HCT116 (cell line): Measurements from ENCODE around the gene CALN1. TPM values are rescaled to one million over a fixed set of nuclear protein-coding genes. Genes with fewer than 3 reads are reported as not detected.

Source experiments
- ATAC-seq: fragments of 200-7000 bp; cut with Tn5 transposase; 2 replicates; pipeline ENCODE4 v1.9.1; 2020; ENCODE audit warnings: mild to moderate bottlenecking, moderate library complexity
- BruUV-seq: library from RNA; stranded (reverse); fragments of 400-500 nt; replicated peaks from 2 replicates; lab custom pipeline; 2021; lab: Mats Ljungman, UMichigan
- CTCF ChIA-PET: fragments of 300-600 bp; sonication (Branson Sonifier 250); formaldehyde crosslinking; loops from one replicate; lab custom pipeline; 2021; ENCODE audit warnings: antibody characterized with exemption; lab: Charles Lee
- POLR2A ChIA-PET: fragments of 300-600, 350-600 bp; sonication (Branson Sonifier 250); formaldehyde crosslinking; loops from one replicate; lab custom pipeline; 2021; ENCODE audit warnings: antibody characterized with exemption; lab: Charles Lee
- RAD21 ChIA-PET, 2 experiments: fragments of 300-600 bp; sonication (Branson Sonifier 250); formaldehyde crosslinking; loops; one replicate each; lab custom pipeline; 2023; ENCODE audit warnings: low total read pairs in 2 of 2; ENCODE audit not compliant: uncharacterized antibody in 2 of 2, unreplicated experiment in 2 of 2, low non-redundant PET in 1 of 2; lab: Charles Lee
- DNase-seq: peaks from one replicate; pipeline ENCODE4 v3.0.0-alpha.2; 2010; ENCODE audit warnings: low read depth, low spot score
- H2AFZ ChIP-seq: fragments of 200-600 bp; shearing (Covaris generic), sonication (generic); 2 replicates; pipeline ENCODE4 v1.6.1; 2017; ENCODE audit warnings: low read depth, mixed run types, mixed read lengths, antibody characterized with exemption, low read length; ENCODE audit not compliant: poor library complexity, severe bottlenecking
- H3K27ac ChIP-seq: 2 replicates; pipeline ENCODE4 v1.5.1; 2012; ENCODE audit warnings: low read depth, low read length
- H3K27me3 ChIP-seq: fragments of 200-600 bp; sonication (generic); 2 replicates; pipeline ENCODE4 v1.6.1; 2016; ENCODE audit warnings: mixed run types, low read length, mixed read lengths; ENCODE audit not compliant: insufficient read depth
- H3K36me3 ChIP-seq, 2 experiments: fragments of 200-500 bp in 1 of 2; fragments of 200-600 bp in 1 of 2; sonication (Bioruptor generic) in 1 of 2; sonication (generic) in 1 of 2; 2 replicates each; pipeline versions ENCODE4 v1.5.1 to v1.6.1; 2014 to 2016; ENCODE audit warnings: low read length in 2 of 2, inconsistent platforms in 1 of 2, mixed read lengths in 1 of 2, mixed run types in 1 of 2; ENCODE audit not compliant: insufficient read depth in 2 of 2, control insufficient read depth in 1 of 2
- H3K4me1 ChIP-seq, 2 experiments: fragments of 200-600 bp in 1 of 2; sonication (generic) in 1 of 2; 2 replicates each; pipeline versions ENCODE4 v1.5.1 to v1.6.1; 2012 to 2017; ENCODE audit warnings: low read length in 2 of 2, inconsistent platforms in 1 of 2, mild to moderate bottlenecking in 1 of 2, mixed read lengths in 1 of 2, mixed run types in 1 of 2, moderate library complexity in 1 of 2; ENCODE audit not compliant: insufficient read depth in 2 of 2, control insufficient read depth in 1 of 2
- H3K4me2 ChIP-seq: fragments of 200-600 bp; sonication (generic); 2 replicates; pipeline ENCODE4 v1.6.1; 2017; ENCODE audit warnings: mixed run types, low read length, mixed read lengths
- H3K4me3 ChIP-seq, 2 experiments: fragments of 200-600 bp in 1 of 2; sonication (generic) in 1 of 2; replicated peaks in 1 of 2; 2 replicates each; pipeline ENCODE4 v1.5.1; 2011 to 2016; ENCODE audit warnings: low read length in 2 of 2, control low read depth in 1 of 2, low read depth in 1 of 2, mild to moderate bottlenecking in 1 of 2, mixed read lengths in 1 of 2, mixed run types in 1 of 2
- H3K79me2 ChIP-seq: fragments of 200-600 bp; sonication (generic); 2 replicates; pipeline ENCODE4 v1.6.1; 2017; ENCODE audit warnings: mild to moderate bottlenecking, mixed run types, low read length, moderate library complexity, mixed read lengths; ENCODE audit not compliant: insufficient read depth
- H3K9ac ChIP-seq: fragments of 200-600 bp; sonication (generic); 2 replicates; pipeline ENCODE4 v1.6.1; 2016; ENCODE audit warnings: low read length, mixed read lengths
- H3K9me2 ChIP-seq: fragments of 200-600 bp; sonication (generic), shearing (Covaris generic); 2 replicates; pipeline ENCODE4 v1.6.1; 2017; ENCODE audit warnings: mixed run types, mild to moderate bottlenecking, moderate library complexity; ENCODE audit not compliant: insufficient read depth
- H3K9me3 ChIP-seq, 2 experiments: fragments of 200-500 bp in 1 of 2; fragments of 200-600 bp in 1 of 2; sonication (Bioruptor generic) in 1 of 2; sonication (generic) in 1 of 2; 2 replicates each; pipeline ENCODE4 v1.6.1; 2014 to 2017; ENCODE audit warnings: low read length in 2 of 2, mixed read lengths in 2 of 2, inconsistent platforms in 1 of 2, low read depth in 1 of 2, mild to moderate bottlenecking in 1 of 2, mixed run types in 1 of 2, moderate library complexity in 1 of 2; ENCODE audit not compliant: control insufficient read depth in 1 of 2, insufficient read depth in 1 of 2
- H4K20me1 ChIP-seq: fragments of 200-600 bp; sonication (generic), shearing (Covaris generic); 2 replicates; pipeline ENCODE4 v1.6.1; 2017; ENCODE audit warnings: mixed run types, mild to moderate bottlenecking, moderate library complexity; ENCODE audit not compliant: insufficient read depth
- CBX3 ChIP-seq: IDR thresholded peaks from 2 replicates; pipeline ENCODE4 v1.6.1; 2012; ENCODE audit warnings: low read depth
- CEBPB ChIP-seq: IDR thresholded peaks from 2 replicates; pipeline ENCODE4 v1.6.1; 2012; ENCODE audit warnings: low read depth
- EGR1 ChIP-seq: IDR thresholded peaks from 2 replicates; pipeline ENCODE4 v1.6.1; 2012; ENCODE audit warnings: low read depth
- ELF1 ChIP-seq: IDR thresholded peaks from 2 replicates; pipeline ENCODE4 v1.6.1; 2012; ENCODE audit warnings: low read depth, borderline replicate concordance
- EZH2 ChIP-seq: fragments of 200-600 bp; sonication (generic); IDR thresholded peaks from 2 replicates; pipeline ENCODE4 v1.6.1; 2017; ENCODE audit warnings: antibody characterized with exemption, mixed run types
- EZH2phosphoT487 ChIP-seq: fragments of 200-600 bp; IDR thresholded peaks from 2 replicates; pipeline ENCODE4 v1.6.1; 2018; ENCODE audit warnings: antibody characterized with exemption, borderline replicate concordance
- FOSL1 ChIP-seq: IDR thresholded peaks from 2 replicates; pipeline ENCODE4 v1.6.1; 2012; ENCODE audit warnings: low read depth
- JUND ChIP-seq: IDR thresholded peaks from 2 replicates; pipeline ENCODE4 v1.6.1; 2012
- POLR2A ChIP-seq: IDR thresholded peaks from 2 replicates; pipeline ENCODE4 v1.7.0; 2011; ENCODE audit warnings: borderline replicate concordance; ENCODE audit not compliant: insufficient read depth, insufficient read length; ENCODE audit errors: extremely low read depth
- SIN3A ChIP-seq: IDR thresholded peaks from 2 replicates; pipeline ENCODE4 v1.6.1; 2012; ENCODE audit warnings: low read depth
- SP1 ChIP-seq: IDR thresholded peaks from 2 replicates; pipeline ENCODE4 v1.6.1; 2012; ENCODE audit warnings: low read depth
- SRF ChIP-seq: IDR thresholded peaks from 2 replicates; pipeline ENCODE4 v1.6.1; 2012; ENCODE audit warnings: low read depth
- TCF7L2 ChIP-seq: IDR thresholded peaks from 2 replicates; pipeline ENCODE4 v1.7.0; 2011; ENCODE audit warnings: borderline replicate concordance, inconsistent platforms; ENCODE audit not compliant: insufficient read depth, insufficient read length; ENCODE audit errors: extremely low read depth
- YY1 ChIP-seq: IDR thresholded peaks from 2 replicates; pipeline ENCODE4 v1.6.1; 2011; ENCODE audit warnings: low read length, low read depth, moderate library complexity, mild to moderate bottlenecking; ENCODE audit not compliant: insufficient replicate concordance; ENCODE audit errors: extremely low read depth
- ZFX ChIP-seq: fragments of 450-650 bp; IDR thresholded peaks from 2 replicates; pipeline ENCODE4 v1.6.1; 2017
- ZNF274 ChIP-seq: fragments of 200-500 bp; sonication (Bioruptor generic); IDR thresholded peaks from 2 replicates; pipeline ENCODE4 v1.6.1; 2014; ENCODE audit warnings: mild to moderate bottlenecking, low read depth, low read length, inconsistent platforms
- intact Hi-C: fragments of 100-400 bp; cut with micrococcal nuclease; formaldehyde crosslinking; loops from 2 replicates; pipeline ENCODE4 v1.10.0; 2022
- total RNA-seq: library from RNA; stranded (reverse); gene quantifications from one replicate; pipeline ENCODE4 v1.2.1, GENCODE V29; 2021; ENCODE audit not compliant: unreplicated experiment
- TF ChIP-seq, protein P1 (sequence below): IDR thresholded peaks from 2 replicates; pipeline ENCODE4 v1.6.1; 2012
- TF ChIP-seq, protein P2 (sequence below): IDR thresholded peaks from 2 replicates; pipeline ENCODE4 v1.6.1; 2012
- TF ChIP-seq, protein P3 (sequence below): IDR thresholded peaks from 2 replicates; pipeline ENCODE4 v1.6.1; 2011; ENCODE audit warnings: mild to moderate bottlenecking, low read length, moderate library complexity; ENCODE audit not compliant: insufficient replicate concordance; ENCODE audit errors: extremely low read depth
- TF ChIP-seq, protein P4 (sequence below), 3 experiments: fragments of 200-600 bp in 1 of 3; sonication (generic) in 1 of 3; IDR thresholded peaks in 2 of 3; conservative IDR thresholded peaks in 1 of 3; 2 replicates each; pipeline ENCODE4 v1.5.1; 2012 to 2017; ENCODE audit warnings: low read depth in 2 of 3, low read length in 2 of 3, antibody characterized with exemption in 1 of 3, borderline replicate concordance in 1 of 3, control low read depth in 1 of 3, mild to moderate bottlenecking in 1 of 3, mixed read lengths in 1 of 3, mixed run types in 1 of 3, moderate library complexity in 1 of 3; ENCODE audit not compliant: insufficient read depth in 1 of 3

Gene CALN1
- total RNA-seq, 1 experiment from 2014 or later = 0.17 TPM

DNA sequence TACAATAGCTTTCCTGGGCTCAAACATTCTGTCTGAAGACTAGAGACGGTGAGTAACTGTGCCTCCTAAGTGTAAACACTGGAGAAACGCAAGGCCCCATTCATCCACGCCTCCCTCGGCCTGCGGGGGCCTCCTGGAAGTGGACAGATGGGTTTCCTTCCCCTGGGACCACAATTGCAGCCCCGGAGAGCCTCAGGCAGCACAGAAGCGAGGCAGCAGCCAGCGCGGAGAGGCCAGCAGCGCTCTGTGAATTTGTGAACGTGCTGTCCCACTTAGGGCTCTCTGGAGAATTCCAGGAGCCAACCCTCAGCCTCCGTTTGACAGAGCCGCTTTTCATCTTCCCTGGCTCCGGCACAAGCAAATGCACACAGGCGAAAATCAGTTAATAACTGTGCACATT, 23.2 kb upstream of the CALN1 start:
- TF ChIP-seq SRF = no peak
- TF ChIP-seq, protein P1, sequence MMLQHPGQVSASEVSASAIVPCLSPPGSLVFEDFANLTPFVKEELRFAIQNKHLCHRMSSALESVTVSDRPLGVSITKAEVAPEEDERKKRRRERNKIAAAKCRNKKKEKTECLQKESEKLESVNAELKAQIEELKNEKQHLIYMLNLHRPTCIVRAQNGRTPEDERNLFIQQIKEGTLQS = no peak
- TF ChIP-seq JUND = no peak
- no peak for TF ChIP-seq TCF7L2
- TF ChIP-seq POLR2A = no peak
- no peak for TF ChIP-seq CBX3
- no peak for TF ChIP-seq YY1
- no peak for TF ChIP-seq SIN3A
- no peak for TF ChIP-seq ZFX
- no peak for TF ChIP-seq EZH2
- no peak for TF ChIP-seq EZH2phosphoT487
- TF ChIP-seq, protein P2, sequence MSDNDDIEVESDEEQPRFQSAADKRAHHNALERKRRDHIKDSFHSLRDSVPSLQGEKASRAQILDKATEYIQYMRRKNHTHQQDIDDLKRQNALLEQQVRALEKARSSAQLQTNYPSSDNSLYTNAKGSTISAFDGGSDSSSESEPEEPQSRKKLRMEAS = no peak
- TF ChIP-seq EGR1 = no peak
- no peak for TF ChIP-seq SP1
- no peak for TF ChIP-seq ELF1
- TF ChIP-seq ZNF274 = no peak
- TF ChIP-seq, protein P3, sequence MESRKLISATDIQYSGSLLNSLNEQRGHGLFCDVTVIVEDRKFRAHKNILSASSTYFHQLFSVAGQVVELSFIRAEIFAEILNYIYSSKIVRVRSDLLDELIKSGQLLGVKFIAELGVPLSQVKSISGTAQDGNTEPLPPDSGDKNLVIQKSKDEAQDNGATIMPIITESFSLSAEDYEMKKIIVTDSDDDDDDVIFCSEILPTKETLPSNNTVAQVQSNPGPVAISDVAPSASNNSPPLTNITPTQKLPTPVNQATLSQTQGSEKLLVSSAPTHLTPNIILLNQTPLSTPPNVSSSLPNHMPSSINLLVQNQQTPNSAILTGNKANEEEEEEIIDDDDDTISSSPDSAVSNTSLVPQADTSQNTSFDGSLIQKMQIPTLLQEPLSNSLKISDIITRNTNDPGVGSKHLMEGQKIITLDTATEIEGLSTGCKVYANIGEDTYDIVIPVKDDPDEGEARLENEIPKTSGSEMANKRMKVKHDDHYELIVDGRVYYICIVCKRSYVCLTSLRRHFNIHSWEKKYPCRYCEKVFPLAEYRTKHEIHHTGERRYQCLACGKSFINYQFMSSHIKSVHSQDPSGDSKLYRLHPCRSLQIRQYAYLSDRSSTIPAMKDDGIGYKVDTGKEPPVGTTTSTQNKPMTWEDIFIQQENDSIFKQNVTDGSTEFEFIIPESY = no peak
- TF ChIP-seq CEBPB = no peak
- no peak for TF ChIP-seq FOSL1
- TF ChIP-seq, protein P4, sequence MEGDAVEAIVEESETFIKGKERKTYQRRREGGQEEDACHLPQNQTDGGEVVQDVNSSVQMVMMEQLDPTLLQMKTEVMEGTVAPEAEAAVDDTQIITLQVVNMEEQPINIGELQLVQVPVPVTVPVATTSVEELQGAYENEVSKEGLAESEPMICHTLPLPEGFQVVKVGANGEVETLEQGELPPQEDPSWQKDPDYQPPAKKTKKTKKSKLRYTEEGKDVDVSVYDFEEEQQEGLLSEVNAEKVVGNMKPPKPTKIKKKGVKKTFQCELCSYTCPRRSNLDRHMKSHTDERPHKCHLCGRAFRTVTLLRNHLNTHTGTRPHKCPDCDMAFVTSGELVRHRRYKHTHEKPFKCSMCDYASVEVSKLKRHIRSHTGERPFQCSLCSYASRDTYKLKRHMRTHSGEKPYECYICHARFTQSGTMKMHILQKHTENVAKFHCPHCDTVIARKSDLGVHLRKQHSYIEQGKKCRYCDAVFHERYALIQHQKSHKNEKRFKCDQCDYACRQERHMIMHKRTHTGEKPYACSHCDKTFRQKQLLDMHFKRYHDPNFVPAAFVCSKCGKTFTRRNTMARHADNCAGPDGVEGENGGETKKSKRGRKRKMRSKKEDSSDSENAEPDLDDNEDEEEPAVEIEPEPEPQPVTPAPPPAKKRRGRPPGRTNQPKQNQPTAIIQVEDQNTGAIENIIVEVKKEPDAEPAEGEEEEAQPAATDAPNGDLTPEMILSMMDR (IDR thresholded peaks at IDR 0.05 in 2 of 3, conservative IDR thresholded peaks at IDR 0.05 in 1 of 3; ENCODE audit: borderline replicate concordance in 1 of 3, insufficient read depth in 1 of 3, low read depth in 2 of 3, low read length in 2 of 3) = no peak

More for the DNA sequence above, 23.2 kb upstream of the CALN1 start:
- Histone ChIP-seq H3K9me3 (no peaks in the 10 kb centered on the region), H3K36me3 (no peaks in the 10 kb centered on the region), H3K27ac (no peak overlapping the region), H3K79me2 (no peaks in the 10 kb centered on the region), H2AFZ (no peak overlapping the region), H3K9ac (no peak overlapping the region), H3K9me2 (no peaks in the 10 kb centered on the region), H3K4me3 (no peak overlapping the region), H4K20me1 (no peaks in the 10 kb centered on the region), H3K4me2 (no peak overlapping the region), H3K4me1 (no peaks in the 10 kb centered on the region), H3K27me3 (peaks cover 7% of the 10 kb centered on the region; the same call in 1 of the 2 replicates)
- DNase-seq (no peak), ATAC-seq (no peak)
- ChIA-PET CTCF (no interaction called here), POLR2A (no interaction called here), RAD21 (no interaction called here)
- BruUV-seq = no TSS peak
- intact Hi-C loops = no loop called here
